ENCODE measurements around the gene EXOC3. TPM values are rescaled to one million over a fixed set of nuclear protein-coding genes. Genes with fewer than 3 reads are reported as not detected.

EXOC3 gene
- total and polyA plus RNA-seq, 2 of the 8 experiments (the other 6 are each of a cell fraction or from before 2014, with no cell fraction given): 14.4 to 30.0 TPM

DNA sequence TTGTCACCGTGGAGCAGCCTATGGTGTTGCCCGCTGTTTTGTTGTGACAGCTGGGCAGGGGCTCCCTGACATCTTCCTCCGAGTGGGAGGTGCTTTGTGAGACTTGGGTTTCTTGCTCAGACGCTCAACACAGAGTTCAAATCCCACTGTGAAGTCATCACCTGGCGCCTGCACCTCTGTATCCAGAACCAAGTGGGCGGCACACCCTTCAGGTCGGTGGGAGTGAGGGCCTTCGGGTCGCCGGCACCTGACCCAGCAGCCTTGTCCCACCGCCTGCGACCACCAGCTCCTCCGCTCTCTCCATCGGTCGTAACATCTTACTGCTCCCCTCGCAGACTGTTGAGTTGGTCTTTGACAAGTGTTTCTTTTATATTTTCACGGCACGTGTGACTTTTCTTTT, 37.6 kb upstream of the EXOC3 start:
- Histone ChIP-seq H2AFZ (ENCODE audit: low read length) (no peak overlapping the region), H3K4me1 (replicated peaks in 1 of 4; ENCODE audit: control insufficient read depth in 3 of 4, insufficient read depth in 4 of 4, low read length in 3 of 4) (peaks cover 0 to 3% (median 0%) of the 10 kb centered on the region in 4 experiments; a peak in 1 of 7 replicates), H4K91ac (replicated peaks; ENCODE audit: insufficient read length, low read length) (no peak overlapping the region), H3K4ac (replicated peaks; ENCODE audit: insufficient read length, low read depth, low read length) (no peak overlapping the region), H2BK120ac (replicated peaks; ENCODE audit: low read depth, low read length) (no peak overlapping the region), H3K23ac (ENCODE audit: insufficient read length) (no peak overlapping the region), H2BK5ac (ENCODE audit: low read depth, low read length) (no peak overlapping the region), H3K4me2 (ENCODE audit: insufficient read depth in 1 of 2, low read depth in 2 of 2, low read length in 2 of 2) (no peak overlapping the region), H3K27ac (ENCODE audit: low read depth, low read length) (no peak overlapping the region), H3K56ac (replicated peaks; ENCODE audit: insufficient read length, low read depth, low read length) (no peak overlapping the region), H3K18ac (ENCODE audit: extremely low read depth, low read length) (no peak overlapping the region), H3K9ac (replicated peaks in 1 of 4; ENCODE audit: extremely low read depth in 1 of 4, low read depth in 3 of 4, low read length in 3 of 4) (no peak overlapping the region), H2BK12ac (ENCODE audit: low read depth, low read length) (no peak overlapping the region), H3K79me2 (ENCODE audit: control insufficient read depth in 1 of 2, insufficient read depth in 2 of 2, low read length in 2 of 2) (no peaks in the 10 kb centered on the region), H2BK15ac (ENCODE audit: low read length) (no peak overlapping the region), H3K9me3 (ENCODE audit: insufficient read depth in 2 of 2, low read depth in 1 of 2, low read length in 1 of 2) (no peaks in the 10 kb centered on the region), H3K23me2 (ENCODE audit: low read depth, low read length) (no peaks in the 10 kb centered on the region), H3K36me3 (ENCODE audit: control insufficient read depth in 2 of 4, insufficient read depth in 4 of 4, low read length in 3 of 4) (no peaks in the 10 kb centered on the region), H4K5ac (ENCODE audit: insufficient read length, low read depth, low read length) (no peak overlapping the region), H3K27me3 (replicated peaks in 1 of 4; ENCODE audit: control insufficient read depth in 3 of 4, extremely low read depth in 1 of 4, insufficient read depth in 3 of 4, low read length in 3 of 4) (peaks cover 0 to 1% (median 0%) of the 10 kb centered on the region in 4 experiments; a peak in 2 of 7 replicates), H2AK5ac (ENCODE audit: low read depth, low read length) (no peak overlapping the region), H2BK20ac (ENCODE audit: low read length) (no peak overlapping the region), H4K8ac (ENCODE audit: extremely low read depth, insufficient read depth, low read length) (no peak overlapping the region), H3K14ac (ENCODE audit: insufficient read length) (no peak overlapping the region), H3K79me1 (ENCODE audit: low read depth, low read length) (no peaks in the 10 kb centered on the region), H4K20me1 (replicated peaks in 1 of 2; ENCODE audit: control insufficient read depth in 1 of 2, insufficient read depth in 2 of 2, low read length in 2 of 2) (no peaks in the 10 kb centered on the region), H3K4me3 (ENCODE audit: extremely low read depth in 1 of 4, insufficient read depth in 2 of 4, low read depth in 3 of 4, low read length in 4 of 4) (no peak overlapping the region)
- POLR2A ChIA-PET (ENCODE audit: partially characterized antibody): no interaction called here
- FAIRE-seq (no peak), DNase-seq (ENCODE audit: low read depth in 1 of 2, low spot score in 2 of 2) (no peak)
- no peak for TF ChIP-seq CBX8 (IDR thresholded peaks at IDR 0.05; ENCODE audit: borderline replicate concordance, low read depth, low read length)
- no peak for TF ChIP-seq GABPA (IDR thresholded peaks at IDR 0.05; ENCODE audit: borderline replicate concordance, insufficient read depth, low read length)
- TF ChIP-seq BACH1 (IDR thresholded peaks at IDR 0.05; ENCODE audit: low read length): no peak
- TF ChIP-seq RFX5 (IDR thresholded peaks at IDR 0.05; ENCODE audit: borderline replicate concordance, low read depth, low read length): no peak
- TF ChIP-seq NANOG (IDR thresholded peaks at IDR 0.05; ENCODE audit: insufficient read depth, low read depth, low read length, poor library complexity, severe bottlenecking): no peak
- TF ChIP-seq SIRT6 (IDR thresholded peaks at IDR 0.05; ENCODE audit: low read length): no peak
- no peak for TF ChIP-seq SIN3A (conservative IDR thresholded peaks at IDR 0.05 in 1 of 2, IDR thresholded peaks at IDR 0.05 in 1 of 2; ENCODE audit: low read depth in 1 of 2, low read length in 2 of 2)
- no peak for TF ChIP-seq CTBP2 (IDR thresholded peaks at IDR 0.05; ENCODE audit: borderline replicate concordance, insufficient read depth, insufficient read length, low read length)
- TF ChIP-seq MAFK (IDR thresholded peaks at IDR 0.05; ENCODE audit: low read depth, low read length): no peak
- CTCF ChIA-PET (ENCODE audit: partially characterized antibody): interaction anchor here (0.6 to 2.3 kb wide), 4 partner anchors 9 to 1231 kb away, joined by 3 to 12 read pairs (median 6); no protein-coding TSS in a partner anchor
- 89% methylated on average over 18 of the region's 18 CpGs; no CpG with 5 or more reads in 1 of the 2 experiments for WGBS, 2 experiments (ENCODE audit: extremely low coverage in 1 of 2, insufficient coverage in 1 of 2, insufficient read length in 1 of 2, insufficient replicate concordance in 2 of 2, low coverage in 1 of 2, low lambda C conversion rate in 2 of 2, missing lambda C conversion rate in 1 of 2)
